Loucy (cell line): ENCODE measurements around the gene CCL5.

Experiments used
- H2AFZ ChIP-seq: fragments of 200-600 bp; sonication (generic); 2 replicates; pipeline ENCODE4 v1.6.0; 2016; ENCODE audit warnings: antibody characterized with exemption, mild to moderate bottlenecking, low read length, moderate library complexity
- H3F3A ChIP-seq: fragments of 200-600 bp; 2 replicates; pipeline ENCODE4 v1.6.0; 2016; ENCODE audit warnings: antibody characterized with exemption, low read depth, mild to moderate bottlenecking
- H3K27me3 ChIP-seq: fragments of 200-600 bp; sonication (generic); 2 replicates; pipeline ENCODE4 v1.6.1; 2014; ENCODE audit warnings: low read length, mild to moderate bottlenecking; ENCODE audit not compliant: insufficient read depth, poor library complexity, severe bottlenecking
- H3K36me3 ChIP-seq: fragments of 200-600 bp; sonication (generic); 2 replicates; pipeline ENCODE4 v1.6.1; 2016; ENCODE audit warnings: low read length; ENCODE audit not compliant: insufficient read depth
- H3K4me1 ChIP-seq: fragments of 200-600 bp; sonication (generic); 2 replicates; pipeline ENCODE4 v1.5.1; 2014; ENCODE audit warnings: low read length, mild to moderate bottlenecking; ENCODE audit not compliant: insufficient read depth, poor library complexity, severe bottlenecking
- H3K4me2 ChIP-seq: fragments of 200-600 bp; sonication (generic); 2 replicates; pipeline ENCODE4 v1.6.0; 2014; ENCODE audit warnings: antibody characterized with exemption, low read length, low read depth, mild to moderate bottlenecking; ENCODE audit not compliant: poor library complexity, severe bottlenecking
- H3K4me3 ChIP-seq: fragments of 200-600 bp; sonication (generic); 2 replicates; pipeline ENCODE4 v1.5.1; 2014; ENCODE audit warnings: low read length, mild to moderate bottlenecking, mixed read lengths; ENCODE audit not compliant: poor library complexity, severe bottlenecking
- H3K79me2 ChIP-seq: fragments of 200-600 bp; sonication (generic); 2 replicates; pipeline ENCODE4 v1.6.1; 2014; ENCODE audit warnings: low read length; ENCODE audit not compliant: insufficient read depth
- H3K9ac ChIP-seq: fragments of 200-600 bp; sonication (generic); 2 replicates; pipeline ENCODE4 v1.6.0; 2014; ENCODE audit warnings: mild to moderate bottlenecking, low read depth, low read length, moderate library complexity; ENCODE audit not compliant: poor library complexity, severe bottlenecking
- H3K9me2 ChIP-seq: fragments of 200-600 bp; sonication (generic); replicated peaks from 2 replicates; pipeline ENCODE4 v1.6.1; 2016; ENCODE audit warnings: low read depth, low read length, mixed read lengths
- H3K9me3 ChIP-seq: fragments of 200-600 bp; sonication (generic); 2 replicates; pipeline ENCODE4 v1.6.1; 2014; ENCODE audit warnings: mild to moderate bottlenecking, antibody characterized with exemption, low read length, low read depth; ENCODE audit not compliant: insufficient read depth
- H4K20me1 ChIP-seq: fragments of 200-600 bp; sonication (generic); 2 replicates; pipeline ENCODE4 v1.6.0; 2014; ENCODE audit warnings: antibody characterized with exemption, low read length, mild to moderate bottlenecking; ENCODE audit not compliant: insufficient read depth, poor library complexity, severe bottlenecking
- CTCF ChIP-seq: fragments of 200-600 bp; sonication (generic); conservative IDR thresholded peaks from 2 replicates; pipeline ENCODE4 v1.5.1; 2014; ENCODE audit warnings: mild to moderate bottlenecking, antibody characterized with exemption, low read length
- EZH2phosphoT487 ChIP-seq: fragments of 200-600 bp; IDR thresholded peaks from 2 replicates; pipeline ENCODE4 v1.6.1; 2018; ENCODE audit warnings: antibody characterized with exemption, mild to moderate bottlenecking, moderate library complexity, borderline replicate concordance

CCL5 gene

DNA sequence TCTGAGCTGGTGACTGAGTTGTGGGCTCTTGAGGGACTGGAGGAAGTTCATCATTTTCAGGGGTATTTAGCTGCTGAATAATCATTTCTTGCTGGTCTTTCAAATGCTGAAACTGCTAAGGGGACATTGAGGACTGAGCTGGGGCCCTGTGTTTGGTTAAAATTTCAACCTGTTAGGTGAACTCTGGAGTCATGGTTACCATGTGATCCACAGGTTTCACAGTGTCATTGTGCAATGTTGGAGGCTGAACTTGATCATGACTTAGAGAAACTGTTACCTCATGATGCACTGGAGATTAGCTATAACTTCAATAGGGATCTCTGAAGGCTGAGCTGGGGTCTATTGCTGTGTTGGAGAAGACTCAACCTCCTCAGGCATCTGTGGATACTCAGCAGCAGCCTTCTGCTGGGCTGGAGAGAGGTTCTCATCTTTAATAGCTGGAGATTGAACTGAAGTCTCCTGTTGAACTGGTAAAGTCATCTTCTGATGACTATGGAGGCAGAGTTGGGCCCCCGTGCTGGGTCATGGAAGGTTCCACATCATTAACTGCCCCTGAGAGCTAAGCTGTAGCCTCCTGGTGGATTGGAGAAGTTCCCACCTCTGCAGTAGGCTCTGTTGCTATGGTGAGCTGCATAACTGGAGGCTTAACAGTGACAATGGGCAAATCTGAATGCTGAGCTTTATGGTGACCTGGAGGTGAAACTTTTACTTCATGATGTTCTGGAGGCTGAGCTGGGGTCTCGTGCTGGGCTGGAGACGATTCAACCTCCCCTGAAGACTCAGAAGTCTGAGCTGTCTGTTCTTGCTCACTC is 35.2 kb upstream of the CCL5 start:
- Histone ChIP-seq H3K79me2 (no peaks in the 10 kb centered on the region), H3K4me1 (peaks cover 12% of the 10 kb centered on the region), H4K20me1 (no peaks in the 10 kb centered on the region), H3K36me3 (no peaks in the 10 kb centered on the region), H2AFZ (no peak overlapping the region), H3F3A (no peaks in the 10 kb centered on the region), H3K9me3 (no peaks in the 10 kb centered on the region), H3K4me2 (no peak overlapping the region), H3K9ac (no peak overlapping the region), H3K9me2 (no peaks in the 10 kb centered on the region), H3K27me3 (no peaks in the 10 kb centered on the region), H3K4me3 (no peak overlapping the region)
- TF ChIP-seq CTCF (no peak), EZH2phosphoT487 (no peak)

DNA sequence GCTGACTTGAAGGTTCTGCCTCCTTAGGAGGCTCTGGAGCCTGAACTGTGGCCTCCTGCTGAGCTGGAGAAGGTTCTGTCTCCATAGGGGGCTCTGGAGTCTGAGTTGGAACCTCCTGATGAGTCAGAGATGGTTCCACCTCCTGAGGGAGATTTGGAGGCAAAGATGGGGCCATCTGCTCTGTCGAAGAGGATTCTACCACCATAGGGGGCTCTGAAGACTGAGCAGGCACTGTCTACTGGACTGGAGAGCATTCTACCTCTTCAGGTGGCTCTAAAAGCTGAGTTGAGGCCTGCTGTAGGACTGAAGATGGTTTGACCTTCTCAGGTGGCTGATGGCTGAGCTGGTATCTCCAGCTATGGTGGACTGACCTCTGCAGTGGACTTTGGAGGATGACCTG is 34.2 kb upstream of the CCL5 start:
- Histone ChIP-seq H3K4me3 (no peak overlapping the region), H4K20me1 (no peaks in the 10 kb centered on the region), H3K9me2 (no peaks in the 10 kb centered on the region), H3F3A (no peaks in the 10 kb centered on the region), H3K9ac (no peak overlapping the region), H3K27me3 (no peaks in the 10 kb centered on the region), H3K4me1 (peaks cover 12% of the 10 kb centered on the region), H3K9me3 (no peaks in the 10 kb centered on the region), H3K36me3 (no peaks in the 10 kb centered on the region), H3K4me2 (no peak overlapping the region), H3K79me2 (no peaks in the 10 kb centered on the region), H2AFZ (no peak overlapping the region)
- no peak for TF ChIP-seq CTCF

DNA sequence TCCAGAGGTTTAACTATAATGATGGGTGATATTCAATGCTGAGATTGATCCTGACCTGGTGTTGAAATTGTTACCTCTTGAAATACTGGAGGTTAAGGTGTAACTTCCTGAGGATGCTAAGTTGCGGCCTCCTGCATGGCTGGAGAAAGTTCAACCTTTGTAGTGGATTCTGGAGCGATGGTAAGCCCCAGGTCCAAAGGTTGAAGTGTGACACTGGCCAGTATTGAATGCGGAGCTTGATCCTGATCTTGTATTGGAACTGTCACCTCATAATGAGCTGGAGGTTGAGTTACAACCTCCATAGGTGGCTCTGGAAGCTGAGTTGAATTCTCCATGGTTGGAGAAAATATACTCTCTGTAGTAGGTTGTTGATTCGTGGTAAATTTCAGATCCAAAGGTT is 33.4 kb upstream of the CCL5 start:
- no peak overlapping the region for H3K9ac ChIP-seq
- no peaks in the 10 kb centered on the region for H3K9me2 ChIP-seq
- no peaks in the 10 kb centered on the region for H3F3A ChIP-seq
- peaks cover 5% of the 10 kb centered on the region for H3K4me1 ChIP-seq
- H2AFZ ChIP-seq = no peak overlapping the region
- no peak overlapping the region for H3K4me2 ChIP-seq
- H3K27me3 ChIP-seq = no peaks in the 10 kb centered on the region
- no peaks in the 10 kb centered on the region for H3K79me2 ChIP-seq
- H3K9me3 ChIP-seq = no peaks in the 10 kb centered on the region
- TF ChIP-seq EZH2phosphoT487 (no peak), CTCF (no peak)
- no peaks in the 10 kb centered on the region for H4K20me1 ChIP-seq
- no peak overlapping the region for H3K4me3 ChIP-seq
- H3K36me3 ChIP-seq = no peaks in the 10 kb centered on the region
